ENCODE data around the gene LRP1B. TPM values are rescaled to one million over a fixed set of nuclear protein-coding genes. Genes with fewer than 3 reads are reported as not detected.

LRP1B gene
- polyA plus RNA-seq, 1 donor from 2014 or later, result 12.7 TPM

DNA sequence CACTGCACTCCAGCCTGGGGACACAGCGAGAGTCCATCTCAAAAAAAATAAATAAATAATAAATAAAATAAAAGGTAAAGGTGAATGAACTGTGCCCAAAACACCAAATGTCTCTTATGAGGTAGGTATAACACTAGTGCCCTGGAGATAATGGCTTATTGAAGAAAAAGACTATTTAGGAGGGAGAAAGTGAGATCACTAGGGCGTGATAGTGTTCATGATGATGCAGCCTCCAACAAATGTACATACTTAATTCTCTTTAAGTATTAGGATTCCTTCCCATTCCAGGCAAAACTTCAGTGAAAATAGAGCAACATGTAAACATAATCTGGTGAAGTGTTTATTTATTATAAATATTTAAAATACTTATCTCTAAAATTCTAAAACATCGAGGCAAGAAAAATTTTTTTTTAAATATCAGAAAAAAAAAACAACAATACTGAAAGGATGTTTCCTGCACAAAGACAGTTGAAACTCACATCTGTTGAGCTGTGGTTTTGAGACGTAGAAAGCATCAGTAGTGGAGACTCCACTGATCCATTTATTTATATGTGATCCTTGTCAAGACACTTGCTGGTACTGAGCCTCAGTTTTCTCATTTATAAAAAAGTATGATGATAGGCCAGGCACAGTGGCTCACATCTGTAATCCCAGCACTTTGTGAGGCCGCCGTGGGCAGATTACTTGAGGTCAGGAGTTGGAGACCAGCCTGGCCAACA lies 183.3 kb downstream of the LRP1B start:
- Histone ChIP-seq H3K79me2 (replicated peaks; ENCODE audit: insufficient read depth, low read length) (no peaks in the 10 kb centered on the region), H3K27me3 (ENCODE audit: insufficient read depth, low read depth, low read length) (no peaks in the 10 kb centered on the region), H3K9ac (ENCODE audit: low read length) (no peak overlapping the region), H3K4me2 (ENCODE audit: low read length) (no peak overlapping the region), H3F3A (ENCODE audit: insufficient read depth, low read length, poor library complexity, severe bottlenecking) (no peaks in the 10 kb centered on the region), H3K9me2 (ENCODE audit: insufficient read depth, low read length) (no peaks in the 10 kb centered on the region), H2AFZ (ENCODE audit: low read depth, low read length) (no peak overlapping the region), H3K4me3 (ENCODE audit: low read length) (no peak overlapping the region), H3K36me3 (ENCODE audit: insufficient read depth, low read length) (no peaks in the 10 kb centered on the region), H3K27ac (ENCODE audit: low read length) (no peak overlapping the region), H3K9me3 (ENCODE audit: low read length) (no peaks in the 10 kb centered on the region), H4K20me1 (ENCODE audit: insufficient read depth) (no peaks in the 10 kb centered on the region)
- no peak for TF ChIP-seq RAD21 (conservative IDR thresholded peaks at IDR 0.05)
- TF ChIP-seq EZH2 (IDR thresholded peaks at IDR 0.05; ENCODE audit: borderline replicate concordance, insufficient read depth, low read length, poor library complexity, severe bottlenecking), result no peak
- no peak for TF ChIP-seq EP300 (conservative IDR thresholded peaks at IDR 0.05; ENCODE audit: poor library complexity, severe bottlenecking)
- no peak for TF ChIP-seq MXI1 (conservative IDR thresholded peaks at IDR 0.05; ENCODE audit: poor library complexity, severe bottlenecking)
- TF ChIP-seq, protein P1, sequence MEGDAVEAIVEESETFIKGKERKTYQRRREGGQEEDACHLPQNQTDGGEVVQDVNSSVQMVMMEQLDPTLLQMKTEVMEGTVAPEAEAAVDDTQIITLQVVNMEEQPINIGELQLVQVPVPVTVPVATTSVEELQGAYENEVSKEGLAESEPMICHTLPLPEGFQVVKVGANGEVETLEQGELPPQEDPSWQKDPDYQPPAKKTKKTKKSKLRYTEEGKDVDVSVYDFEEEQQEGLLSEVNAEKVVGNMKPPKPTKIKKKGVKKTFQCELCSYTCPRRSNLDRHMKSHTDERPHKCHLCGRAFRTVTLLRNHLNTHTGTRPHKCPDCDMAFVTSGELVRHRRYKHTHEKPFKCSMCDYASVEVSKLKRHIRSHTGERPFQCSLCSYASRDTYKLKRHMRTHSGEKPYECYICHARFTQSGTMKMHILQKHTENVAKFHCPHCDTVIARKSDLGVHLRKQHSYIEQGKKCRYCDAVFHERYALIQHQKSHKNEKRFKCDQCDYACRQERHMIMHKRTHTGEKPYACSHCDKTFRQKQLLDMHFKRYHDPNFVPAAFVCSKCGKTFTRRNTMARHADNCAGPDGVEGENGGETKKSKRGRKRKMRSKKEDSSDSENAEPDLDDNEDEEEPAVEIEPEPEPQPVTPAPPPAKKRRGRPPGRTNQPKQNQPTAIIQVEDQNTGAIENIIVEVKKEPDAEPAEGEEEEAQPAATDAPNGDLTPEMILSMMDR (IDR thresholded peaks at IDR 0.05; ENCODE audit: poor library complexity, severe bottlenecking), result no peak
- no peak for TF ChIP-seq POLR2AphosphoS5 (IDR thresholded peaks at IDR 0.05)
- TF ChIP-seq SMC3 (conservative IDR thresholded peaks at IDR 0.05; ENCODE audit: poor library complexity), result no peak
- no peak for TF ChIP-seq REST (IDR thresholded peaks at IDR 0.05; ENCODE audit: borderline replicate concordance)
- no peak for TF ChIP-seq TAF1 (IDR thresholded peaks at IDR 0.05; ENCODE audit: low read depth)

GRCh38 chr2:141946016-141946415 lies 184.8 kb downstream of the LRP1B start:
- Histone ChIP-seq H2AFZ (ENCODE audit: low read depth, low read length) (no peak overlapping the region), H3K27me3 (ENCODE audit: insufficient read depth, low read depth, low read length) (no peaks in the 10 kb centered on the region), H3K9me3 (ENCODE audit: low read length) (no peaks in the 10 kb centered on the region), H3K4me2 (ENCODE audit: low read length) (no peak overlapping the region), H3K79me2 (replicated peaks; ENCODE audit: insufficient read depth, low read length) (no peaks in the 10 kb centered on the region), H3K4me3 (ENCODE audit: low read length) (no peak overlapping the region), H3K27ac (ENCODE audit: low read length) (no peak overlapping the region), H3K9me2 (ENCODE audit: insufficient read depth, low read length) (no peaks in the 10 kb centered on the region), H3K9ac (ENCODE audit: low read length) (no peak overlapping the region), H4K20me1 (ENCODE audit: insufficient read depth) (no peaks in the 10 kb centered on the region), H3F3A (ENCODE audit: insufficient read depth, low read length, poor library complexity, severe bottlenecking) (no peaks in the 10 kb centered on the region), H3K36me3 (ENCODE audit: insufficient read depth, low read length) (no peaks in the 10 kb centered on the region)
- TF ChIP-seq POLR2AphosphoS5 (IDR thresholded peaks at IDR 0.05) (no peak), SMC3 (conservative IDR thresholded peaks at IDR 0.05; ENCODE audit: poor library complexity) (no peak), EP300 (conservative IDR thresholded peaks at IDR 0.05; ENCODE audit: poor library complexity, severe bottlenecking) (no peak)

Measured in neural cell (in vitro differentiated cells).